Endothelial cell of umbilical vein (primary cell): Measurements from ENCODE around the gene MIR17HG. TPM values are rescaled to one million over a fixed set of nuclear protein-coding genes. Genes with fewer than 3 reads are reported as not detected.

Experiments used
- BruUV-seq: library from RNA; stranded (reverse); fragments of 400-500 nt; replicated peaks from 2 replicates; lab custom pipeline; 2021; lab: Mats Ljungman, UMichigan
- CTCF ChIA-PET: fragments of 300-600, 350-600 bp; sonication (Branson Sonifier 250); formaldehyde crosslinking; loops from one replicate; lab custom pipeline; 2021; ENCODE audit warnings: antibody characterized with exemption, inconsistent platforms; lab: Charles Lee
- POLR2A ChIA-PET: fragments of 300-600, 350-600 bp; sonication (Branson Sonifier 250); formaldehyde crosslinking; loops from one replicate; lab custom pipeline; 2021; ENCODE audit warnings: antibody characterized with exemption, inconsistent platforms; lab: Charles Lee
- DNase-seq: peaks from one replicate; pipeline ENCODE4 v3.0.0-alpha.2; 2011; ENCODE audit warnings: low read depth, low spot score
- FAIRE-seq: peaks from 2 replicates; lab custom pipeline; 2011; peaks lifted over from hg19 to GRCh38; lab: Jason Lieb, UNC
- H2AFZ ChIP-seq: 2 replicates; pipeline ENCODE4 v1.6.0; 2012; ENCODE audit warnings: low read depth, low read length, control low read depth, inconsistent platforms
- H3K27ac ChIP-seq: 2 replicates; pipeline ENCODE4 v1.5.1; 2011; ENCODE audit warnings: low read depth, mild to moderate bottlenecking, control low read depth, low read length, moderate library complexity; ENCODE audit not compliant: insufficient read depth
- H3K27me3 ChIP-seq, 2 experiments: 2 replicates each; pipeline versions ENCODE4 v1.6.0 to v1.6.1; 2011; ENCODE audit warnings: low read length in 2 of 2, mixed read lengths in 1 of 2; ENCODE audit not compliant: control insufficient read depth in 2 of 2, insufficient read depth in 2 of 2
- H3K36me3 ChIP-seq, 2 experiments: 2 replicates in 1 of 2; 3 replicates in 1 of 2; pipeline ENCODE4 v1.5.1; 2011; ENCODE audit warnings: low read length in 2 of 2, mild to moderate bottlenecking in 1 of 2, moderate library complexity in 1 of 2; ENCODE audit not compliant: control insufficient read depth in 2 of 2, insufficient read depth in 2 of 2; ENCODE audit errors: extremely low read depth in 1 of 2
- H3K4me1 ChIP-seq: 3 replicates; pipeline ENCODE4 v1.5.1; 2011; ENCODE audit warnings: mild to moderate bottlenecking, low read length; ENCODE audit not compliant: control insufficient read depth, insufficient read depth; ENCODE audit errors: extremely low read depth
- H3K4me2 ChIP-seq: 2 replicates; pipeline ENCODE4 v1.6.1; 2011; ENCODE audit warnings: low read length, control low read depth, mixed read lengths; ENCODE audit not compliant: insufficient read depth
- H3K4me3 ChIP-seq, 3 experiments: fragments of 200-600 bp in 1 of 3; sonication (generic), shearing (Covaris generic) in 1 of 3; replicated peaks in 1 of 3; 2 replicates each; pipeline ENCODE4 v1.5.1; 2011 to 2016; ENCODE audit warnings: control low read depth in 3 of 3, low read length in 3 of 3, mild to moderate bottlenecking in 2 of 3, inconsistent platforms in 1 of 3, low read depth in 1 of 3, moderate library complexity in 1 of 3; ENCODE audit not compliant: insufficient read depth in 1 of 3
- H3K79me2 ChIP-seq: 2 replicates; pipeline ENCODE4 v1.6.0; 2012; ENCODE audit warnings: low read length, inconsistent platforms; ENCODE audit not compliant: control insufficient read depth, insufficient read depth
- H3K9ac ChIP-seq: replicated peaks from 2 replicates; pipeline ENCODE3; 2011; ENCODE audit warnings: low read length, control low read depth; ENCODE audit not compliant: insufficient read depth; ENCODE audit errors: extremely low read depth
- H3K9me1 ChIP-seq: replicated peaks from 3 replicates; pipeline ENCODE4 v1.6.0; 2011; ENCODE audit warnings: mild to moderate bottlenecking, low read length; ENCODE audit not compliant: control insufficient read depth, insufficient read depth; ENCODE audit errors: extremely low read depth
- H3K9me3 ChIP-seq: replicated peaks from 2 replicates; pipeline ENCODE4 v1.5.1; 2012; ENCODE audit warnings: low read length, inconsistent platforms; ENCODE audit not compliant: control insufficient read depth, insufficient read depth
- H4K20me1 ChIP-seq: replicated peaks from 2 replicates; pipeline ENCODE3; 2011; ENCODE audit warnings: mild to moderate bottlenecking, low read length; ENCODE audit not compliant: control insufficient read depth, insufficient read depth; ENCODE audit errors: extremely low read depth
- EZH2 ChIP-seq: IDR thresholded peaks from 2 replicates; pipeline ENCODE4 v1.6.1; 2012; ENCODE audit warnings: borderline replicate concordance, low read depth, mild to moderate bottlenecking, moderate library complexity, low read length, inconsistent platforms; ENCODE audit not compliant: severe bottlenecking
- GATA2 ChIP-seq: IDR thresholded peaks from 2 replicates; pipeline ENCODE4 v1.7.0; 2011; ENCODE audit warnings: low read depth, mild to moderate bottlenecking, moderate library complexity, mixed read lengths, low read length; ENCODE audit not compliant: insufficient read length, insufficient read depth
- MYC ChIP-seq: IDR thresholded peaks from one replicate; pipeline ENCODE4 v1.6.1; 2011; ENCODE audit warnings: mild to moderate bottlenecking, low read depth, low read length
- POLR2AphosphoS5 ChIP-seq: IDR thresholded peaks from 2 replicates; pipeline ENCODE4 v1.6.1; 2012; ENCODE audit warnings: low read depth, mild to moderate bottlenecking, control low read depth, low read length, moderate library complexity; ENCODE audit not compliant: insufficient read depth
- dilution Hi-C: fragments of 300-500 bp; cut with MboI; formaldehyde crosslinking; loops from one replicate; pipeline ENCODE4 v1.15.0; 2019; ENCODE audit warnings: low sequenced_read_pairs; ENCODE audit not compliant: extremely low pct_ligation_motif_present
- intact Hi-C: fragments of 100-400 bp; cut with micrococcal nuclease; formaldehyde crosslinking; loops from one replicate; pipeline ENCODE4 v1.10.0; 2022
- polyA plus RNA-seq, 4 experiments: library from polyadenylated mRNA; depleted of rRNA in 3 of 4; stranded (reverse) in 3 of 4; unstranded in 1 of 4; fragments of >200 nt; gene quantifications; 2 replicates each; pipeline versions ENCODE4 v1.2.1 to v1.2.3, GENCODE V29; 2011 to 2012; ENCODE audit warnings: missing spikeins in 1 of 4
- total RNA-seq: library from RNA; stranded (reverse); gene quantifications from 2 replicates; pipeline ENCODE4 v1.2.3, GENCODE V29; 2021
- TF ChIP-seq, protein P1 (sequence below): IDR thresholded peaks from 2 replicates; pipeline ENCODE4 v1.6.1; 2011; ENCODE audit not compliant: insufficient read depth, insufficient read length

MIR17HG gene
- total and polyA plus RNA-seq, 2 donors (not counting 3 experiments of a cell fraction or from before 2014, with no cell fraction given) = 1.8 to 9.5 TPM

- BruUV-seq = no TSS peak
- Histone ChIP-seq H3K36me3 (peaks cover 7 to 31% of the 10 kb centered on the region in 2 experiments), H4K20me1 (peaks cover 10% of the 10 kb centered on the region), H3K9me1 (peaks cover 2% of the 10 kb centered on the region), H3K4me3 (no peak overlapping the region), H3K27ac (no peak overlapping the region), H2AFZ (no peak overlapping the region), H3K9me3 (no peaks in the 10 kb centered on the region), H3K9ac (no peak overlapping the region), H3K4me2 (no peak overlapping the region), H3K79me2 (no peaks in the 10 kb centered on the region), H3K27me3 (no peaks in the 10 kb centered on the region), H3K4me1 (no peaks in the 10 kb centered on the region)
- intact Hi-C loops = no loop called here
- TF ChIP-seq, protein P1, sequence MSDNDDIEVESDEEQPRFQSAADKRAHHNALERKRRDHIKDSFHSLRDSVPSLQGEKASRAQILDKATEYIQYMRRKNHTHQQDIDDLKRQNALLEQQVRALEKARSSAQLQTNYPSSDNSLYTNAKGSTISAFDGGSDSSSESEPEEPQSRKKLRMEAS = no peak
- TF ChIP-seq MYC (no peak), EZH2 (no peak), GATA2 (no peak)
- CTCF ChIA-PET = interaction anchor here (0.8 to 1.2 kb wide), 2 partner anchors 15 to 46 kb away, joined by 3 to 4 read pairs; no protein-coding TSS in a partner anchor
- POLR2A ChIA-PET = no interaction called here
- FAIRE-seq (no peak), DNase-seq (no peak)
- dilution Hi-C loops = no loop called here
Measured at GRCh38 chr13:91359111-91359510, 11.6 kb downstream of the MIR17HG start.

GRCh38 chr13:91359631-91360030 is 12.1 kb downstream of the MIR17HG start:
- ChIA-PET POLR2A (no interaction called here), CTCF (interaction anchor here (0.8 kb wide), 1 partner anchor 14 kb away, joined by 3 read pairs; no protein-coding TSS in a partner anchor)
- no peak overlapping the region for H3K4me3 ChIP-seq
- no peaks in the 10 kb centered on the region for H3K27me3 ChIP-seq
- peaks cover 10% of the 10 kb centered on the region for H4K20me1 ChIP-seq
- no peaks in the 10 kb centered on the region for H3K4me1 ChIP-seq
- dilution Hi-C loops = no loop called here
- no peak overlapping the region for H2AFZ ChIP-seq
- DNase-seq (no peak), FAIRE-seq (no peak)
- H3K9me1 ChIP-seq = peaks cover 2% of the 10 kb centered on the region
- BruUV-seq = no TSS peak
- H3K36me3 ChIP-seq = peaks cover 7 to 25% of the 10 kb centered on the region in 2 experiments
- no peaks in the 10 kb centered on the region for H3K9me3 ChIP-seq
- intact Hi-C loops = no loop called here
- no peak overlapping the region for H3K4me2 ChIP-seq
- H3K79me2 ChIP-seq = no peaks in the 10 kb centered on the region
- no peak for TF ChIP-seq POLR2AphosphoS5
- TF ChIP-seq MYC = no peak
- H3K9ac ChIP-seq = no peak overlapping the region
- no peak overlapping the region for H3K27ac ChIP-seq
